Measurements from ENCODE around the gene PLSCR4. TPM values are rescaled to one million over a fixed set of nuclear protein-coding genes. Genes with fewer than 3 reads are reported as not detected.

Gene PLSCR4
- total and polyA plus RNA-seq, 9 of the 15 experiments (the other 6 are each of a cell fraction or from before 2014, with no cell fraction given): 0.11 to 0.68 (median 0.21) TPM

- H3K4me3 ChIP-seq: no peak overlapping the region
- CTCF ChIA-PET (ENCODE audit: low intra/inter-chr PET ratio): no interaction called here
- no peak overlapping the region for H3K4me2 ChIP-seq (ENCODE audit: insufficient read depth, low read length)
- no peaks in the 10 kb centered on the region for H3K9me3 ChIP-seq (replicated peaks; ENCODE audit: control insufficient read depth, insufficient read depth, low read depth, low read length)
- no peaks in the 10 kb centered on the region for H3K79me2 ChIP-seq (ENCODE audit: control insufficient read depth, insufficient read depth, low read length)
- no peaks in the 10 kb centered on the region for H3K27me3 ChIP-seq (ENCODE audit: control insufficient read depth in 2 of 2, insufficient read depth in 2 of 2, low read length in 2 of 2)
- no peak for ATAC-seq
- WGBS (ENCODE audit: insufficient coverage, low coverage, missing lambda C conversion rate): 0% methylated on average over 2 of the region's 2 CpGs
- DNase-seq (ENCODE audit: extremely low read depth in 1 of 4, low spot score in 3 of 4): no peak
- no peaks in the 10 kb centered on the region for H3K9me1 ChIP-seq (ENCODE audit: control insufficient read depth, insufficient read depth, low read length)
- no peaks in the 10 kb centered on the region for H4K20me1 ChIP-seq (replicated peaks; ENCODE audit: control insufficient read depth, insufficient read depth, low read length)
- in situ Hi-C loops (cut with MboI): no loop called here
- H3K36me3 ChIP-seq (ENCODE audit: control insufficient read depth, insufficient read depth, low read length): no peaks in the 10 kb centered on the region
- TF ChIP-seq ZNF639 (CRISPR knock-in tag; conservative IDR thresholded peaks at IDR 0.05 in 1 of 2, IDR thresholded peaks at IDR 0.05 in 1 of 2) (no peak), FOXA3 (CRISPR knock-in tag; conservative IDR thresholded peaks at IDR 0.05 in 1 of 2, IDR thresholded peaks at IDR 0.05 in 1 of 2) (no peak), STAT5A (IDR thresholded peaks at IDR 0.05; ENCODE audit: borderline replicate concordance, low read length) (no peak), ZNF408 (CRISPR knock-in tag; IDR thresholded peaks at IDR 0.05; ENCODE audit: low read depth) (no peak), DDX20 (tag; IDR thresholded peaks at IDR 0.05; ENCODE audit: low read depth) (no peak), GATAD2A (IDR thresholded peaks at IDR 0.05) (no peak), ZNF589 (CRISPR knock-in tag; IDR thresholded peaks at IDR 0.05; ENCODE audit: low read depth) (no peak), BHLHE40 (IDR thresholded peaks at IDR 0.05; ENCODE audit: low read length) (no peak), ZSCAN32 (CRISPR knock-in tag; IDR thresholded peaks at IDR 0.05) (no peak), SRSF1 (IDR thresholded peaks at IDR 0.05; ENCODE audit: low read depth, low read length) (no peak), E2F4 (CRISPR knock-in tag; IDR thresholded peaks at IDR 0.05; ENCODE audit: low read depth) (no peak), HNRNPK (IDR thresholded peaks at IDR 0.05; ENCODE audit: low read depth, low read length, poor library complexity, severe bottlenecking) (no peak), MAFF (IDR thresholded peaks at IDR 0.05; ENCODE audit: low read length) (no peak), EP400 (IDR thresholded peaks at IDR 0.05) (no peak), ZSCAN29 (IDR thresholded peaks at IDR 0.05) (no peak), BRD9 (IDR thresholded peaks at IDR 0.05; ENCODE audit: low read depth, partially characterized antibody) (no peak), CHAMP1 (IDR thresholded peaks at IDR 0.05) (no peak), ETV5 (CRISPR knock-in tag; IDR thresholded peaks at IDR 0.05; ENCODE audit: low read depth) (no peak)
- no TSS peak for BruUV-seq (replicated peaks)
- H3K27ac ChIP-seq (ENCODE audit: extremely low read depth, low read depth, low read length): no peak overlapping the region
- no peak overlapping the region for H3K9ac ChIP-seq (ENCODE audit: insufficient read depth in 1 of 2, low read depth in 2 of 2, low read length in 2 of 2)
- intact Hi-C loops (cut with micrococcal nuclease): no loop called here
- FAIRE-seq: no peak
- no peak overlapping the region for H2AFZ ChIP-seq (ENCODE audit: low read depth, low read length)
- no peaks in the 10 kb centered on the region for H3K4me1 ChIP-seq (replicated peaks in 1 of 2; ENCODE audit: control insufficient read depth in 2 of 2, insufficient read depth in 2 of 2, low read length in 2 of 2)
- POLR2A ChIA-PET: no interaction called here
Measured at GRCh38 chr3:146277953-146278631, 27.2 kb upstream of the PLSCR4 start.
